RCC 7860 (cell line): Measurements from ENCODE around the gene ALK.
A peak's percentile ranks its signal among the peaks of the same experiment; 100 is the strongest.

ENCODE experiments used
- DNase-seq: peaks from one replicate; pipeline ENCODE4 v3.0.0-alpha.2; 2015; ENCODE audit warnings: low spot score
- FAIRE-seq: peaks from 2 replicates; lab custom pipeline; 2012; peaks lifted over from hg19 to GRCh38; lab: Jason Lieb, UNC

The ALK gene

GRCh38 chr2:29309090-29310029, 612.0 kb downstream of the ALK start:
- no peak for FAIRE-seq
- no peak for DNase-seq

GRCh38 chr2:29308366-29308765, 613.0 kb downstream of the ALK start:
- no peak for DNase-seq
- FAIRE-seq, result no peak

GRCh38 chr2:29307519-29307918, 613.9 kb downstream of the ALK start:
- DNase-seq, result no peak
- no peak for FAIRE-seq

GRCh38 chr2:29305762-29306161, 615.6 kb downstream of the ALK start:
- DNase-seq (no peak), FAIRE-seq (no peak)

- DNase-seq, result no peak
- FAIRE-seq, result no peak
These were observed 616.9 kb downstream of the ALK start for GRCh38 chr2:29304399-29305060.

- DNase-seq (no peak), FAIRE-seq (no peak)
These were observed 624.8 kb downstream of the ALK start for GRCh38 chr2:29296585-29296984.

GRCh38 chr2:29295845-29296244, 625.5 kb downstream of the ALK start:
- DNase-seq (no peak), FAIRE-seq (no peak)

GRCh38 chr2:29293830-29294438, 627.5 kb downstream of the ALK start:
- FAIRE-seq (no peak), DNase-seq (no peak)

GRCh38 chr2:29290293-29291047, 630.9 kb downstream of the ALK start:
- FAIRE-seq (no peak), DNase-seq (no peak)

GRCh38 chr2:29284671-29285070, 636.7 kb downstream of the ALK start:
- DNase-seq (no peak), FAIRE-seq (no peak)

- no peak for DNase-seq
- no peak for FAIRE-seq
These were observed 639.5 kb downstream of the ALK start for GRCh38 chr2:29281916-29282247.

GRCh38 chr2:29281086-29281915, 640.1 kb downstream of the ALK start:
- peak; percentile 17 for DNase-seq
- no peak for FAIRE-seq

GRCh38 chr2:29278966-29279365, 642.4 kb downstream of the ALK start:
- FAIRE-seq, result no peak
- DNase-seq, result no peak

- no peak for FAIRE-seq
- no peak for DNase-seq
These were observed 645.2 kb downstream of the ALK start for GRCh38 chr2:29276151-29276550.

GRCh38 chr2:29275186-29275585, 646.2 kb downstream of the ALK start:
- FAIRE-seq (no peak), DNase-seq (no peak)

- FAIRE-seq, result no peak
- DNase-seq, result no peak
These were observed 647.4 kb downstream of the ALK start for GRCh38 chr2:29273685-29274611.

GRCh38 chr2:29273004-29273684, 648.2 kb downstream of the ALK start:
- FAIRE-seq, result no peak
- no peak for DNase-seq

GRCh38 chr2:29272311-29272710, 649.1 kb downstream of the ALK start:
- FAIRE-seq, result no peak
- DNase-seq, result no peak

GRCh38 chr2:29270701-29271121, 650.7 kb downstream of the ALK start:
- no peak for DNase-seq
- no peak for FAIRE-seq
